Cardiac muscle cell (in vitro differentiated cells and primary cell): Measurements from ENCODE around the gene S100B. TPM values are rescaled to one million over a fixed set of nuclear protein-coding genes. Genes with fewer than 3 reads are reported as not detected.
A peak's percentile ranks its signal among the peaks of the same experiment; 100 is the strongest.

Source experiments
- DNase-seq, 2 donors: peaks; one replicate each; pipeline versions ENCODE4 v3.0.0 to v3.0.0-alpha.2; 2010 to 2017; ENCODE audit warnings: low read depth in 1 of 2, low spot score in 1 of 2
- H3K27ac ChIP-seq: fragments of 200-600 bp; sonication (generic); 2 replicates; pipeline ENCODE4 v1.5.1; 2016
- H3K27me3 ChIP-seq: fragments of 200-600 bp; sonication (generic); 2 replicates; pipeline ENCODE4 v1.6.0; 2016; ENCODE audit warnings: control low read depth
- H3K36me3 ChIP-seq: fragments of 200-600 bp; sonication (generic); 2 replicates; pipeline ENCODE4 v1.5.1; 2016; ENCODE audit warnings: control low read depth
- H3K4me1 ChIP-seq: fragments of 200-600 bp; sonication (generic); 2 replicates; pipeline ENCODE4 v1.8.1; 2017; ENCODE audit warnings: low read depth, mild to moderate bottlenecking, mixed run types
- H3K4me3 ChIP-seq: fragments of 200-600 bp; sonication (generic); 2 replicates; pipeline ENCODE4 v1.5.1; 2016; ENCODE audit warnings: mild to moderate bottlenecking
- H3K9me3 ChIP-seq: fragments of 200-600 bp; sonication (generic); 2 replicates; pipeline ENCODE4 v1.5.1; 2017; ENCODE audit warnings: low read depth, mild to moderate bottlenecking, control low read depth
- CTCF ChIP-seq: IDR thresholded peaks from 2 replicates; pipeline ENCODE4 v1.5.1; 2012; ENCODE audit warnings: low read depth, mild to moderate bottlenecking, low read length
- polyA plus RNA-seq: library from polyadenylated mRNA; unstranded; fragments of >200 nt; fragmentation: Nextera tagmentation; extraction: Ambion mirVana; gene quantifications from 2 replicates; pipeline ENCODE4 v1.2.1, GENCODE V29; 2016
- total RNA-seq: library from RNA; depleted of rRNA; stranded (reverse); fragments of >200 nt; gene quantifications from 2 replicates; pipeline ENCODE4 v1.2.3, GENCODE V29; 2016

Gene S100B
- total and polyA plus RNA-seq, 2 experiments from 2014 or later = 0.16 to 0.21 TPM

- Histone ChIP-seq H3K4me3 (no peak overlapping the region), H3K4me1 (no peaks in the 10 kb centered on the region), H3K27ac (no peak overlapping the region), H3K36me3 (no peaks in the 10 kb centered on the region), H3K9me3 (no peaks in the 10 kb centered on the region), H3K27me3 (no peaks in the 10 kb centered on the region)
- DNase-seq = no peak
- no peak for TF ChIP-seq CTCF
Measured at GRCh38 chr21:46620846-46621245, 16.0 kb upstream of the S100B start.

- Histone ChIP-seq H3K27ac (no peak overlapping the region), H3K4me1 (no peaks in the 10 kb centered on the region), H3K4me3 (no peak overlapping the region), H3K9me3 (no peaks in the 10 kb centered on the region), H3K27me3 (no peaks in the 10 kb centered on the region), H3K36me3 (no peaks in the 10 kb centered on the region)
- TF ChIP-seq CTCF = no peak
- peak in 1 of 2 donors; percentile 28 for DNase-seq
Measured at GRCh38 chr21:46619846-46620245, 15.0 kb upstream of the S100B start.

GRCh38 chr21:46618738-46619379, 14.0 kb upstream of the S100B start:
- TF ChIP-seq CTCF = no peak
- DNase-seq = no peak
- no peaks in the 10 kb centered on the region for H3K27me3 ChIP-seq
- no peak overlapping the region for H3K4me3 ChIP-seq
- no peaks in the 10 kb centered on the region for H3K36me3 ChIP-seq
- H3K27ac ChIP-seq = no peak overlapping the region
- no peaks in the 10 kb centered on the region for H3K9me3 ChIP-seq
- no peaks in the 10 kb centered on the region for H3K4me1 ChIP-seq

GRCh38 chr21:46617267-46618051, 12.6 kb upstream of the S100B start:
- Histone ChIP-seq H3K27ac (no peak overlapping the region), H3K27me3 (no peaks in the 10 kb centered on the region), H3K4me3 (no peak overlapping the region), H3K4me1 (no peaks in the 10 kb centered on the region), H3K36me3 (no peaks in the 10 kb centered on the region), H3K9me3 (no peaks in the 10 kb centered on the region)
- no peak for TF ChIP-seq CTCF
- DNase-seq = no peak

GRCh38 chr21:46616656-46617055, 11.8 kb upstream of the S100B start:
- Histone ChIP-seq H3K27me3 (no peaks in the 10 kb centered on the region), H3K4me1 (no peaks in the 10 kb centered on the region), H3K36me3 (no peaks in the 10 kb centered on the region), H3K9me3 (no peaks in the 10 kb centered on the region), H3K27ac (no peak overlapping the region), H3K4me3 (no peak overlapping the region)
- no peak for TF ChIP-seq CTCF
- no peak for DNase-seq
